Measurements from ENCODE around the gene MSMP.

MSMP gene

DNA sequence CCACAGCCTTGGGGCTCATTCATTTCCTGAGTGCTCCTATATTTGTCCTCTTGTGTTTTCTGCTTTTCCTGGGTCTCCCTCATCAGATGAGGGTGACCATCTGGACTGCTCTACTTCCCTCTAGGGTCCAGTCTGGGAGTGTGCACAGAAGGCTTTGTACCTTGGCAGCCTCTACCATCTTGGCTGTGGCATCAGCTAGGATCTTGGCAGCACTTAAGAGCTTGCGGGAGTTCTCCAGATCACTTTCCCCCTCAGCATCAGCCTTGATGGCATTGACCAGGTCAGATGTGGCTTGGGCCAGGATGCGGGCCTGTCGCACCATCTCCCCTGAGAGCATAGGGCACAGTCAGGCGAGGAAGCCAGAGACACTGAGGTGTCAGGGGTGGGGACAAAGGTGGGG is 37.8 kb downstream of the MSMP start:
- Histone ChIP-seq H3K9ac (ENCODE audit: low read depth in 1 of 2, low read length in 2 of 2) (no peak overlapping the region), H3K4me1 (ENCODE audit: control insufficient read depth in 2 of 2, insufficient read depth in 2 of 2, low read length in 2 of 2) (no peaks in the 10 kb centered on the region), H3K9me3 (ENCODE audit: control insufficient read depth in 2 of 2, low read length in 2 of 2) (no peaks in the 10 kb centered on the region), H3K27me3 (ENCODE audit: control insufficient read depth in 2 of 2, insufficient read depth in 2 of 2, low read length in 2 of 2) (no peaks in the 10 kb centered on the region), H3K4me3 (ENCODE audit: low read length in 2 of 2) (no peak overlapping the region), H3K36me3 (ENCODE audit: control insufficient read depth in 2 of 2, insufficient read depth in 2 of 2, low read length in 2 of 2) (peaks cover 93 to 94% of the 10 kb centered on the region in 2 donors), H3K27ac (ENCODE audit: low read depth in 2 of 2, low read length in 2 of 2) (no peak overlapping the region)

- no peaks in the 10 kb centered on the region for H3K27me3 ChIP-seq (ENCODE audit: control insufficient read depth in 2 of 2, insufficient read depth in 2 of 2, low read length in 2 of 2)
- no peak overlapping the region for H3K9ac ChIP-seq (ENCODE audit: low read depth in 1 of 2, low read length in 2 of 2)
- no peak overlapping the region for H3K4me3 ChIP-seq (ENCODE audit: low read length in 2 of 2)
- H3K9me3 ChIP-seq (ENCODE audit: control insufficient read depth in 2 of 2, low read length in 2 of 2): no peaks in the 10 kb centered on the region
- H3K27ac ChIP-seq (ENCODE audit: low read depth in 2 of 2, low read length in 2 of 2): no peak overlapping the region
- H3K36me3 ChIP-seq (ENCODE audit: control insufficient read depth in 2 of 2, insufficient read depth in 2 of 2, low read length in 2 of 2): peaks cover 90% of the 10 kb centered on the region in 2 donors
- H3K4me1 ChIP-seq (ENCODE audit: control insufficient read depth in 2 of 2, insufficient read depth in 2 of 2, low read length in 2 of 2): no peaks in the 10 kb centered on the region
These were observed 39.4 kb downstream of the MSMP start for GRCh38 chr9:35714579-35715252.

- H3K27ac ChIP-seq (ENCODE audit: low read depth in 2 of 2, low read length in 2 of 2): no peak overlapping the region
- no peak overlapping the region for H3K9ac ChIP-seq (ENCODE audit: low read depth in 1 of 2, low read length in 2 of 2)
- H3K9me3 ChIP-seq (ENCODE audit: control insufficient read depth in 2 of 2, low read length in 2 of 2): no peaks in the 10 kb centered on the region
- no peak overlapping the region for H3K4me3 ChIP-seq (ENCODE audit: low read length in 2 of 2)
- no peaks in the 10 kb centered on the region for H3K4me1 ChIP-seq (ENCODE audit: control insufficient read depth in 2 of 2, insufficient read depth in 2 of 2, low read length in 2 of 2)
- H3K27me3 ChIP-seq (ENCODE audit: control insufficient read depth in 2 of 2, insufficient read depth in 2 of 2, low read length in 2 of 2): no peaks in the 10 kb centered on the region
- peaks cover 87% of the 10 kb centered on the region in 2 donors for H3K36me3 ChIP-seq (ENCODE audit: control insufficient read depth in 2 of 2, insufficient read depth in 2 of 2, low read length in 2 of 2)
These were observed 40.0 kb downstream of the MSMP start for GRCh38 chr9:35714123-35714522.

DNA sequence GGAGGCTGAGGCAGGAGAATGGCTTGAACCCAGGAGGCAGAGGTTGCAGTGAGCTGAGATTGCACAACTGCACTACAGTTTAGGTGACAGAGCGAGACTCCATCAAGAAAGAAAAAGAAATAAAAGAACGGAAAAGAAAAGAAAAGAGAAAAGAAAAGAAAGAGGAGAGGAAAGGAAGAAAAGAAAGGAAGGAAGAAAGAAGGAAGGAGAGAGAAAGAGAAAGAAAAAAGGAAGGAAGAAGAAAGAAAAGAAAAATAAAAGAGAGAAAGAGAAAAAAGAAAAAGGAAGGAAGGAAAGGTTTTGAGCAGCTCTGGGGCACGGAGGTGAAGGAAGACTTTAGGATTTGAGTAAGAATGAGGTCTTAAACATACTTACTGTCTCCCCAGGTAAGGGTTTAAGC is 40.5 kb downstream of the MSMP start:
- Histone ChIP-seq H3K4me1 (ENCODE audit: control insufficient read depth in 2 of 2, insufficient read depth in 2 of 2, low read length in 2 of 2) (no peaks in the 10 kb centered on the region), H3K9ac (ENCODE audit: low read depth in 1 of 2, low read length in 2 of 2) (no peak overlapping the region), H3K27ac (ENCODE audit: low read depth in 2 of 2, low read length in 2 of 2) (no peak overlapping the region), H3K9me3 (ENCODE audit: control insufficient read depth in 2 of 2, low read length in 2 of 2) (no peaks in the 10 kb centered on the region), H3K36me3 (ENCODE audit: control insufficient read depth in 2 of 2, insufficient read depth in 2 of 2, low read length in 2 of 2) (peaks cover 81 to 85% of the 10 kb centered on the region in 2 donors), H3K4me3 (ENCODE audit: low read length in 2 of 2) (no peak overlapping the region), H3K27me3 (ENCODE audit: control insufficient read depth in 2 of 2, insufficient read depth in 2 of 2, low read length in 2 of 2) (no peaks in the 10 kb centered on the region)

GRCh38 chr9:35712762-35713400 is 41.2 kb downstream of the MSMP start:
- peaks cover 80 to 85% of the 10 kb centered on the region in 2 donors for H3K36me3 ChIP-seq (ENCODE audit: control insufficient read depth in 2 of 2, insufficient read depth in 2 of 2, low read length in 2 of 2)
- no peak overlapping the region for H3K9ac ChIP-seq (ENCODE audit: low read depth in 1 of 2, low read length in 2 of 2)
- no peak overlapping the region for H3K27ac ChIP-seq (ENCODE audit: low read depth in 2 of 2, low read length in 2 of 2)
- no peaks in the 10 kb centered on the region for H3K9me3 ChIP-seq (ENCODE audit: control insufficient read depth in 2 of 2, low read length in 2 of 2)
- no peak overlapping the region for H3K4me3 ChIP-seq (ENCODE audit: low read length in 2 of 2)
- H3K27me3 ChIP-seq (ENCODE audit: control insufficient read depth in 2 of 2, insufficient read depth in 2 of 2, low read length in 2 of 2): no peaks in the 10 kb centered on the region
- no peaks in the 10 kb centered on the region for H3K4me1 ChIP-seq (ENCODE audit: control insufficient read depth in 2 of 2, insufficient read depth in 2 of 2, low read length in 2 of 2)

DNA sequence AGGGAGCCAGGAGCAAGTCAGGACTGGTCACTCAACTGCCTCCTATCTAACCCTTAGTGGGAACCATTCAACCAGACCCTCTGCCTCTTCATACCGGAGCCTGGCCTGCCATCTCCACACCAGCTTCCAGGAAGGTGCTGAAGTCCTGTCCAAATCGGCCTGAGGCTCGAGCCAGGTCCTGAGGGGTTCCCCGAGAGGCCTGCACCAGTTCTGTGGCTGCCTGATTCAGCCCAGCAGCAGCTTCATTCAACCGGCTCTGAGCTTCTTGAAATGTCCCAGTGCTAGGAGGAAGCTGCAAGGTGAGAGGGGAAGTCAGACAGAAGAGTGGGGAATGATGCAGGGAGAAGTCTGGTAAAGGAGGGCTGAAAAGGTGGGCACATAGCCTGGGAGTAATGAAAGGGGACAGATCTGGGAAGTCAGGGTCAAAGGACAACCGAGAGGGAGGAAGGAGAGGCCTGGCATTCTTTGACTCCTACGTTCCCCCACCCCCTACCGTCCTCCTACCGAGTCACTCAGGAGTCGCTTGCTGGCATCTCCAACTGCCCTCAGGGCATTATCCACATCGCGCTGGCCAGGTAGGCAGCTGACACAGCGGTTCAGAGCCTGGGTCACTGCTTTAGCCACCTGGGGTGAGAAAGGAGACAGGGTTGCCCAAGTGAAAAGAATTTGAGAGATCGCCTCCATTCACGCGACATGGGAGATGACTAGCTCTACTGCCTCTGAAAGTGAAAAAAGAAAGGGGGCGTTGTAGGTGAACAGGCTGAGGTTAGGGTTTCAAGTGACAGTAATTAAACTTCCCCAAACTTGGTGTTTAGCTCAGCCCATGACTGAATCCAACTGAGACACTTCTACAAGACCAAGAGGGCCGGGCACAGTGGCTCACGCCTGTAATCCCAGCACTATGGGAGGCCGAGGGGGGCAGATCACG is 42.3 kb downstream of the MSMP start:
- no peak overlapping the region for H3K4me3 ChIP-seq (ENCODE audit: low read length in 2 of 2)
- peaks cover 80 to 85% of the 10 kb centered on the region in 2 donors for H3K36me3 ChIP-seq (ENCODE audit: control insufficient read depth in 2 of 2, insufficient read depth in 2 of 2, low read length in 2 of 2)
- H3K27me3 ChIP-seq (ENCODE audit: control insufficient read depth in 2 of 2, insufficient read depth in 2 of 2, low read length in 2 of 2): no peaks in the 10 kb centered on the region
- H3K9me3 ChIP-seq (ENCODE audit: control insufficient read depth in 2 of 2, low read length in 2 of 2): no peaks in the 10 kb centered on the region
- no peak overlapping the region for H3K9ac ChIP-seq (ENCODE audit: low read depth in 1 of 2, low read length in 2 of 2)
- no peaks in the 10 kb centered on the region for H3K4me1 ChIP-seq (ENCODE audit: control insufficient read depth in 2 of 2, insufficient read depth in 2 of 2, low read length in 2 of 2)
- H3K27ac ChIP-seq (ENCODE audit: low read depth in 2 of 2, low read length in 2 of 2): no peak overlapping the region

DNA sequence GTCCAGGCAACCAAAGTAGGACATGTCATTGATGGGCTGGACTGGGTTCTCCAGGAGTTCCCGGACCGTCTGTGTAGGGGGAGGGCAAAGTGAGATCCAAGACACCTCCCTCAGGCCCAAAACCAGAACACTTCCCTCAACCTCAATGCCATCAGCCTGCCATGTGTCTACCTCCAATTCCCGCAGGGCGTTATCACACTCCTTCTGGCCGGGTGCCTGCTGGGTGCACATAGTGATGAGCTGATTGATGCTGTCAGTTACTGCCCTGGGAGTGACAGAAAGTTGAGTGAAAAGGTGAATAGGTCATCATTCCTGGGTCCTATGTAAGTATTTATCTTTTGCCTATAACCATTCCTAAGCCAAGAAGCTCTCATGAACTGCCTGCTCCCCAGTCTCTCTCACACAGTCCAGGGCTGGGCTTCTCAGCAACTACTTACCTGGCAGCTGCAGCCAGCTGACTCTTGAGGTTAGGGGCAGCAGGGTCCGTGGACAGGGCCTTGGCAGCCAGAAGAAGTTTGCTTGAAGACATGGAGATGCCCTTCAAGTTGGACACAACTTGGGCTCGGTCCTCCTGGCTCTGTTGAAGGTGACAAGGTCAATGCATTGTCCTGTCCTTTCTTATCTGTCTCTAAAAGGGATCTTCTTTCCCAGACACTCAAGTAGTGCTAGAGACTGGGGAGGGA is 43.1 kb downstream of the MSMP start:
- Histone ChIP-seq H3K4me3 (ENCODE audit: low read length in 2 of 2) (no peak overlapping the region), H3K9me3 (ENCODE audit: control insufficient read depth in 2 of 2, low read length in 2 of 2) (no peaks in the 10 kb centered on the region), H3K9ac (ENCODE audit: low read depth in 1 of 2, low read length in 2 of 2) (no peak overlapping the region), H3K27ac (ENCODE audit: low read depth in 2 of 2, low read length in 2 of 2) (no peak overlapping the region), H3K36me3 (ENCODE audit: control insufficient read depth in 2 of 2, insufficient read depth in 2 of 2, low read length in 2 of 2) (peaks cover 80 to 85% of the 10 kb centered on the region in 2 donors), H3K27me3 (ENCODE audit: control insufficient read depth in 2 of 2, insufficient read depth in 2 of 2, low read length in 2 of 2) (no peaks in the 10 kb centered on the region), H3K4me1 (ENCODE audit: control insufficient read depth in 2 of 2, insufficient read depth in 2 of 2, low read length in 2 of 2) (no peaks in the 10 kb centered on the region)

- no peak overlapping the region for H3K27ac ChIP-seq (ENCODE audit: low read depth in 2 of 2, low read length in 2 of 2)
- H3K4me1 ChIP-seq (ENCODE audit: control insufficient read depth in 2 of 2, insufficient read depth in 2 of 2, low read length in 2 of 2): no peaks in the 10 kb centered on the region
- H3K9me3 ChIP-seq (ENCODE audit: control insufficient read depth in 2 of 2, low read length in 2 of 2): no peaks in the 10 kb centered on the region
- H3K4me3 ChIP-seq (ENCODE audit: low read length in 2 of 2): no peak overlapping the region
- no peak overlapping the region for H3K9ac ChIP-seq (ENCODE audit: low read depth in 1 of 2, low read length in 2 of 2)
- H3K36me3 ChIP-seq (ENCODE audit: control insufficient read depth in 2 of 2, insufficient read depth in 2 of 2, low read length in 2 of 2): peaks cover 83 to 88% of the 10 kb centered on the region in 2 donors
- H3K27me3 ChIP-seq (ENCODE audit: control insufficient read depth in 2 of 2, insufficient read depth in 2 of 2, low read length in 2 of 2): no peaks in the 10 kb centered on the region
These were observed 45.9 kb downstream of the MSMP start for GRCh38 chr9:35708146-35708545.

DNA sequence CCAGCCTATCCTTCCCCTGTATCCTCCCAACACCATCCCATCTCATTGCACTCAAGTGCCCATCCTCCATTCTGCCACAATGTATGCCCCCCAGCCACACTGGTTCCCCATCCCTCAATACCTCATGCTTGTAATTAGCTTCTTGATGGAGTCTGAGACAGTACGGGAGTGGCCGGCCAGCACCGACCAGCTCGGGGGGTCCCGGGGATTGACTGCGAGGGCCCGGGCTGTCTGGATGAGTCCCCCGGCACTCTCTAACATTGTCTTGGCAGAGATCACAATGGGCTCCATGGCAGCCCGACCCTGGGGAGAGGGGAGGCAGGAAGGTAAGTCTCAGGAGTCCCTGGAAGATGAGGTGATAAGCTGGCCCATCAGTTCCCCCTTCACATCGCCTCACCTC is 47.1 kb downstream of the MSMP start:
- H3K36me3 ChIP-seq (ENCODE audit: control insufficient read depth in 2 of 2, insufficient read depth in 2 of 2, low read length in 2 of 2): peaks cover 82 to 88% of the 10 kb centered on the region in 2 donors
- H3K9ac ChIP-seq (ENCODE audit: low read depth in 1 of 2, low read length in 2 of 2): no peak overlapping the region
- H3K4me3 ChIP-seq (ENCODE audit: low read length in 2 of 2): no peak overlapping the region
- H3K4me1 ChIP-seq (ENCODE audit: control insufficient read depth in 2 of 2, insufficient read depth in 2 of 2, low read length in 2 of 2): no peaks in the 10 kb centered on the region
- no peaks in the 10 kb centered on the region for H3K27me3 ChIP-seq (ENCODE audit: control insufficient read depth in 2 of 2, insufficient read depth in 2 of 2, low read length in 2 of 2)
- H3K9me3 ChIP-seq (ENCODE audit: control insufficient read depth in 2 of 2, low read length in 2 of 2): no peaks in the 10 kb centered on the region
- H3K27ac ChIP-seq (ENCODE audit: low read depth in 2 of 2, low read length in 2 of 2): no peak overlapping the region
